Pons (tissue), 1 donor: ENCODE measurements around the gene ANKRD11.

ENCODE experiments used
- DNase-seq: peaks from one replicate; pipeline ENCODE4 v3.0.0-alpha.2; 2016; ENCODE audit warnings: low spot score

ANKRD11 gene

GRCh38 chr16:89232107-89232506 is 258.3 kb downstream of the ANKRD11 start:
- DNase-seq, result no peak

GRCh38 chr16:89230255-89230654 is 260.1 kb downstream of the ANKRD11 start:
- no peak for DNase-seq

GRCh38 chr16:89224665-89225064 is 265.7 kb downstream of the ANKRD11 start:
- DNase-seq, result no peak

GRCh38 chr16:89222931-89223330 is 267.4 kb downstream of the ANKRD11 start:
- DNase-seq, result no peak

- no peak for DNase-seq
These were observed 268.8 kb downstream of the ANKRD11 start for GRCh38 chr16:89221604-89222003.

- DNase-seq, result no peak
These were observed 271.0 kb downstream of the ANKRD11 start for GRCh38 chr16:89219365-89219764.
